Activated CD8-positive, alpha-beta memory T cell treated with anti-CD3 and anti-CD28 coated beads, Interleukin-2, amount 50 U/mL, for 1 hour (primary cell): ENCODE results near the gene DRGX.

Source experiments
- DNase-seq: peaks from one replicate; pipeline ENCODE4 v3.0.0-alpha.2; 2020; ENCODE audit errors: extremely low read depth

Gene DRGX

DNA sequence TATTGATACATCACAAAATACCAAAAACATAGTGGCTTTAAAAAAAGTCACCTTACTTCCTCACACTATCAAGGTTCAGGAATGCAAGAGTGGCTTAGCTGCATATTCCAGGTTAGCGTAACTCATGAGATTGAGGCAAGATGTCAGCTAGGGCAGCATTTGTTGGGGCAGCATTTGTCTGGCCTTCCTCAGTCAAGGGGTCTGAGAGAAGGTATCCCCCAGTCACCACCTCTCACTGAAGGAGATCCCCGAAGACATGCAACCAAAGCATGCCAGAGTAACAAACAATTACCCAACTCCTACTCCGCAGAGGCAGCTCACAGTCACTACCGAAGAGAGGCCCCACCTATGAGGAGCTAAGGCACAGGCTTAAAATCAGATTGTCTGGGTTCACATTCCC is 48.5 kb downstream of the DRGX start:
- DNase-seq = no peak

DNA sequence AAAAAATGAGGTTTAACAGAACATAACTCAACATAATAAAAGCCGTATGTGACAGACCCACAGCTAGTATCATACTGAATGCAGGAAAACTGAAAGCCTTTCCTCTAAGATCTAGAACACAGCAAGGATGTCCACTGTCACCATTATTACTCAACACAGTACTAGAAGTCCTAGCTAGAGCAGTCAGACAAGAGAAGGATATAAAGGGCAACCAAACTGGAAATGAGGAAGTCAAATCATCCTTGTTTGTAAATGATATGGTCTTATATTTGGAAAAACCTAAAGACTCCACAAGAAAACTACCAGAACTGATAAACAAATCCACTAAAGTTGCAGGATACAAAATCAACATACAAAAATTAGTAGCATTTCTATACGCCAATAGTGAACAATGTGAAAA is 51.0 kb downstream of the DRGX start:
- DNase-seq = no peak

DNA sequence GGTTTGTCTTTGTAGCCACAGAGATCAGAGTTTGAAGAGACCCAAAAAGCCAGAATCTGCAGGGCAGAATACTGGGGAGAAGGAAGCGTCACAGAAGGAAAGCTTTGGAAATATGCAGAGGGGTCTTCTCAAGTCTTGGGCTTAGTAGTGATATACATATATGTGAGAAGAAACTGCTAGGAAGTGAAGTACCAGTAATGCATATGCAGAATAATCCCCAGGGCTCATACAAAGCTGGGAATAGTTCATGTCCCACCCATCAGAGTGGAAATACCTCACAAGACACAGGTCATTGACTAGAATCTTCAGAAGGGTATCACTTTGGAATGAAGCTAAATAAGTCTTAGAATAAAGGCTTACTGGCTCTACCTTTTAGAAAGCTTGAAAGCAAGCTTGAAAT is 57.3 kb downstream of the DRGX start:
- DNase-seq = no peak

DNA sequence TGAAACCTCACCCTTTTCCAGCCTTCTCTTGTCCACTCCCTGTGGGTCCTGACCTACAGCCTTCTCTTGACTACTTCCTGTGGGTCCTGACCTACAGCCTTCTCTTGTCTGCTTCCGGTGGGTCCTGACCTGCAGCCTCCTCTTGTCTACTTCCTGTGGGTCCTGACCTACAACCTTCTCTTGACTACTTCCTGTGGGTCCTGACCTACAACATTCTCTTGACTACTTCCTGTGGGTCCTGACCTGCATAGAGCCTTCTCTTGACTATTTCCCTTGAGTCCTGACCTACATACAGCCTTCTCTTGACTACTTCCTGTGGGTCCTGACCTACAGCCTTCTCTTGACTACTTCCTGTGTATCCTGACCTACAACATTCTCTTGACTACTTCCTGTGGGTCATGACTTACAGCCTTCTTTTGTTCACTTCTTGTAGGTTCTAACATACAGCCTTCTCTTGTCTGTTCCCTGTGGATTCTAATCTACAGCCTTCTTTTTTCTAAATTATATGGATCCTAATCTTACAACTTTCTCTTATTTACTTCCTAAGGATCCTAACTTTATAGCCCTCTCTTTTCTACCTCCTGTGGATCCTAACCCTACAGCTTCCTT is 60.4 kb downstream of the DRGX start:
- DNase-seq = no peak

DNA sequence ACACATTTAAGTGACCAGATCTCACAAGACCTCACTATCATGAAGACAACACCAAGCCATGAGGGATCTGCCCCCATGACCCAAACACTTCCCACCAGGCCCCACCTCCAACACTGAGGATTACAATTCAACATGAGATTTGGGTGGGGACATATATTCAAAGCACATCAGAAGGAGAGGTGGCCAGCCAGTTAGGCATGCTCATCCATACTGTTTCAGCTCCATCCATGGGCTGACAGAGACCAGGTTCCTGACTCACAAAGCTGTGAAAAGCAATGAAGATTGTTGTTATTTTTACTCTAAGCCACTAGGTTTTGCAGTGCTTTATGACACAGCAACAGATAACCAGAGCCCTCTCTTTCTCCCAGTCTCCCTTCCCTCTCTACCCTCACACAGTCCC is 60.9 kb downstream of the DRGX start:
- DNase-seq = no peak

DNA sequence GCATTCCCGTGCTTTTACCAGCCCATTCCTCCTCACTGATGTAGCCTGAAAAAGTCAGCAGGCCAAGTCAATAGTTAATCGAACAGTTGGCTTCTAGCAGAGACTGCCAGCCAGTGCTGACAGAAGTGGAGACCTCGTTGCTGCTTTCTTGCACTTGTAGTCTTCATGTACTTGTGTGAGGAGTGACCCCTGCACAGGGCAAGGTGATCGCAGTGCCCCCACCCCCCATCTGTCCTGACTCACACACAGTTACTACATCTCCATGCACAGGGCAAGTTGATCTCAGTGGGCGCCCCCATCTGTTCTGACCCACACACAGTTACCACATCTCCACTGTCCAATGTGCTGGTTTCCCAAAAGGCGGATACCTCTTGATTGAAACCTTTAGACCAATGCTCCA is 62.7 kb downstream of the DRGX start:
- no peak for DNase-seq

DNA sequence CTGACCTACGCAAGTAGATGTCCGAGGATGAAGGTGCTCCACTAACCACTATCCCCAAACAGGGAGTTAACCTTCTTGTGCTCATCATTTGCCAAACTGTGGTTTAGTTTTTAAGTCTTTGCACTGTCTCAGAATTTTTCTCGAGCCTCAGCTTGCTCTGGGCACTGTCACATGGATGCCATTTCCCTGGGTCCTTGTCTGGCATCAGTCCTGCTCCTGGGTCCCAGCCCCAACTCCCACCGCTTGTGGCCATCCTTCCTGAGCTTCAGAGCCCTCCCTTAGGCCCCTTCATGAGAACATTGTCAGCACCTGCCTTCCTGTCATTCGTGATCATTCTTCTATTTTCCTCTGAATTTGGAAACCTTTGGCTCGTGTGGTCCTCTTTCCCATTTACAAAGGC is 63.1 kb downstream of the DRGX start:
- no peak for DNase-seq

DNA sequence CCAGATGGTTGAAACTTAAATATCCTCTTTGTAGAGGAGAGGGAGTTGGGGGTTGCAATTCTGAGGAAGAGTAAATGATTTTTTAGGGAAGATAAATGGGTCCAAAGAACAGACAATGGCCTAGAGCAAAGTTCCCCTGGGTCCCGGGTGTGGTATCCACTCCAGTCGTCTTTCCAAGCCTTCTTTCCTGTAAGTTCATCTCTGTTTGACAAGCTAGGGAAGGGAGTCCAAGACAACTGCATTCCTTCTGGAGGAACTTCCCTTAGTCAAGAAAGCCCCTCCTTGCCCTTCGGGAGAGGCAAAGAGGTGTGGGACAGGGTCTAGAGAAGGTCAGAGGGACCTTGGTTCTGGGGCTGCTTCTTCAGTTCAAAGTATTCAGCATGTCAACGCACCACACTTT is 63.6 kb downstream of the DRGX start:
- DNase-seq = no peak

DNA sequence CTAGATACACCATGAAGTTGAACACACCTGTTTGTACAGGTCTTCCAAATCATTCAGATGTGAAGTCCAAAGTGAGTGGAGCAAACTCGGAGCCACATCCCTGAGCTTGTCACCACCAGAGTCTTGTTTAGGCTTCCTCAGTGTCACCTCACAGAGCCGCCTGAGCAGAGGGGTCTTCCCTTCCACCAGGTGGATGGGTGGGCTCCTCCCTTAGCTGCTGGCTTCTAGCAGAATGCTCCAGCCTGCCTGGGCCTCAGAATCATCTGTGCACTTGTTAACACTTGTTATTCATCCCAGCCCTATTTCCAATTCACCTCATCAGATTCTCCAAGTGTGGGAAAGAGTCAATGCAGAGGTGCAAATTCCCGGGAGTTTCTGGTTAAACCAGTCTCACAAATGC is 64.5 kb downstream of the DRGX start:
- DNase-seq = no peak

DNA sequence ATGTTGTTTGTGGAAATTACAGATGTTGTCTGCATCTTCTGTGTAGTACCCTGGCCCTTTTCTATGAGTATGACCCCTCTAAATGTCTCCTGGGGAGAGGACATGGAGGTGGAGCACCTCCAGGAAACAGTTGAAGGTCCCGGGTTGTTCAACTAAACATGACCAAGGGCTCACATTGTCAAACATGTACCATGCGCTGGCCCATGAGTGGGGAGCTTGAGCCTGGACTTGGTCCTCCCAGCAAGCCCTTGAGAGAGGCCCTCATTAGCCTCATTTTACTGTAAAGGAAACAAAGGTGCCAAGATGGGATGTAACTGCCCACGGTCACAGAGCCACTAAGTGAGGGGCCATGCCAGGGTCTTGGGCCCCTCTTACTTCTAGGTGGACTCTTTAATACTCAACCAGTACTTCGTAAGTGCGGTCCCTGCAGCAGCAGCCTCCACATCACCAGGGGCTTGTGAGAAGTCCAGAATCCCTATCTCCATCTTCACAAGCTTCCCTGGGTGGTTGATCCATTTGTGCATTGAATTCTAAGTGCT is 65.7 kb downstream of the DRGX start:
- DNase-seq = no peak

DNA sequence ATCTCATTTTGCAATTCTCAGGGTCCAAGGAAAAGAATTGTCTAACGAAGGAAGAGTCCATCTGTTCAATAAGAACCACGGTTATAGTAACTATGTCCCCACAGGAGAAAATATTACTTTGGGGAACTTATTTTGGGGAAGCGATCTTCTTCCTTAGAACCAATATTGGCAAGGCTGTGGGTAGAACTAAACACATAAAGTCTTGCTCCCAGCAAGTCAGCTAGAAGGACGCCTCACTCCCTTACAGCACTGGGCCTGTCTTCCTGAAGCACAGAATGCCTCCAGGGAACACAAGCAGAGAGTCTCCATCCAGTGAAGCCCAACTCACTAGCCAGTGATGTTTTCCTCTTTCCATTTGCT is 66.8 kb downstream of the DRGX start:
- DNase-seq = no peak

DNA sequence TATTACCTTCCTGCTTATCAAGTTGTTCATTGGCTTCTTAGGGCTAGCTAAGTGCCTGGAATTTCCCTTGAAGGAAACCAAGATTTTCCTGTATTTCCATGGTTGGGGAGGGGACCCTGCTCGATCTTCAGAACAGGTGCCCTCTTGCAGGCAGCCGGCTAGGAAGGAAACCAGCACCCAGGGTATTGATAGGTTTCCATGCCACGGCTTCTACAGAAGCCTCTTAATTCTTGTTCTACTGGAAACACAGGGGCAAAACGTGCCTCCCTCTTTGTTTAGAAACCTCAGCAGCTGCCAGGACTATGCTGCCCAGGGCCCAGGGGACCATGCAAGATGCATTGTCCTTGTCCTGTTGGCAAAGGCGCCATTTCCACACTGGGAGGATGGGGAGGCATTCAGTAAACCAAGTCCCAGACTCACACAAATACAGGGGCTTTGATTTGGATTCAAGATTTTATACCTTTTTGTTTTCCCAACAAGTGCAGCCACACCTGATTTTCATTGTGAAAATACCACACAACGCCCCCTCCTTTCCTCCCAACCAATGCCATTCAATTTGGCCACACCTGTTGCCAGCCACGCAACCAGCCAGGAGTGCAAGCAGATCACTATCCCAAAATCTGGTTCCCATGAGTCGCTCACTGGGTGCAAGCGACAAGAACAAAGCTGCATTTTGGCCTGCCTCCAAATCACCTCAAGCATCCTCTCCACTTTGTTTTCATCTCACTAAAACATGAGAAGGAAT is 67.3 kb downstream of the DRGX start:
- no peak for DNase-seq

DNA sequence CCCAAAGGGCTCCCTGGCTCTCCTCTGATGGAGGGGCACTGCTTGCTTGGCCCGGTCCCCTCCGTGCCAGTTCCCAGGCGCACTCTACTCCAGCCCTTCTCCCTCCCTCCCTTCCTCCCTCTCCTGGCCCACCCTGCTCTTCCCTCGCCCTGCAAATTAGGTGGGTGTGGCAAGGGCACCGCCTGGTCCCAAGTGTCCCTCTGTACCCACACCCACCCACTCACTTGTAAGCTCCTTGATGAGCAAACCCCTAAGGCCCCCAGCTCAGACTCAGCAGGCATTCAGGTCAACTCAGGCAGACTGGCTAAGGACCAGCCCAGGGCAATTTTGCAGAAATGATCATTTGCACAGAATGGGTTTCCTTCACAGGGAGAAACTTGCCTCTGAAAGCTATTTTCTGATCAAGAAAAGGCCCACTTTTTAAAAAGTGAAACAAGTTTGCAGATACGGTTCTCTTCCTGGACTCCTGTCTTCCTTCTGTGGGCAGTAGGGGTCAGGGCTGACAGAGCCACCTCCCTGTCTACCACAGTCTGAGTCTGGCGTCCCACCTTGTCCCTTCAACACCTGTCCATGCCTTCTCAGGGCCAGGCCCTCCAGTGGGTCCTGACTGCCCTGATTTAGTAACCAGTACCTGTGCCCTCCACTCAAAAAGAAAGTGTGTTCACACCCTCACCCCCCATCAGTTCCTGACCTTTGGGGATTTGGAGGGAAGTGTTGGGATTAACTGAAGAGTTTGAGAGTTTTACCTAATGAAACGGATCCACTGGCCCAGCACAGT is 68.7 kb downstream of the DRGX start:
- no peak for DNase-seq

DNA sequence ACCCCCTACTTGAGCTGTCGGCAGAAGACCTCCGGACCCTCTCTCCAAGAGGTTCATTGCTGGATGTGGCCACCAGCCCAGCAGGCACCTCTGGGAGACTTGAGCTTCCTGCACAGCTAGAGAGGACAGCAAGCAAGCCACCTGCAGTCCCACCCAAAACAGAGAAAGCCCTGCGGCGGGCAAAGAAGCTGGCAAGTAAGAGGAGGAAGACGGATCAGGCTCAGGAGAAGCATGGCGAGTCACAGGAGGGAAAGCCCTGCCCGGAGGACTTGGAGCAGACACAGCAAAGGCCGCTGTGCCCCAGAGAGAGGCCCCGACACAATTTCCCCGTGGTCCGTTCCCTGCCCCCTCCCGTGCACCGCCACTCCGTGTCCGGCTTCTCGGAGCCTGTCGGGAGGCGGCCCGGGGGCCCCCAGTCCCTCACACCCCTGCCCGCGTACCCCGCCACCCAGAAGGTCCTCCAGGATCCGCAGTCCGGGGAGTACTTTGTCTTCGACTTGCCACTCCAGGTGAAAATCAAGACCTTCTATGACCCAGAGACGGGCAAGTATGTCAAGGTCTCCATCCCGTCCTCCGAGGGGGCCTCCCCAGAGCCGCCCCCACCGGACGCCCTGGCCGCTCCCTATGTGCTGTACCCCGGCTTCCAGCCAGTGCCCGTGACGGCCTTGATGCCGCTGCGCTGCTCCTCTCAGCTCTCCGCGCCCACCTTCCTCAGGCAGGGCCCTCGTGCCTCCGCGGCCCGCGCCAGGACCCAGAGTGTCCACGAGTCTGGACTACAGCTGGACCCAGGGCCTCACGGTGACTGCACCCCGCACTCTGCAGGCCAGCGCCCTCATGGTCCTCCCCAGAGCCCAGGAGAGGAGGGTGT is 69.7 kb downstream of the DRGX start:
- DNase-seq = no peak

DNA sequence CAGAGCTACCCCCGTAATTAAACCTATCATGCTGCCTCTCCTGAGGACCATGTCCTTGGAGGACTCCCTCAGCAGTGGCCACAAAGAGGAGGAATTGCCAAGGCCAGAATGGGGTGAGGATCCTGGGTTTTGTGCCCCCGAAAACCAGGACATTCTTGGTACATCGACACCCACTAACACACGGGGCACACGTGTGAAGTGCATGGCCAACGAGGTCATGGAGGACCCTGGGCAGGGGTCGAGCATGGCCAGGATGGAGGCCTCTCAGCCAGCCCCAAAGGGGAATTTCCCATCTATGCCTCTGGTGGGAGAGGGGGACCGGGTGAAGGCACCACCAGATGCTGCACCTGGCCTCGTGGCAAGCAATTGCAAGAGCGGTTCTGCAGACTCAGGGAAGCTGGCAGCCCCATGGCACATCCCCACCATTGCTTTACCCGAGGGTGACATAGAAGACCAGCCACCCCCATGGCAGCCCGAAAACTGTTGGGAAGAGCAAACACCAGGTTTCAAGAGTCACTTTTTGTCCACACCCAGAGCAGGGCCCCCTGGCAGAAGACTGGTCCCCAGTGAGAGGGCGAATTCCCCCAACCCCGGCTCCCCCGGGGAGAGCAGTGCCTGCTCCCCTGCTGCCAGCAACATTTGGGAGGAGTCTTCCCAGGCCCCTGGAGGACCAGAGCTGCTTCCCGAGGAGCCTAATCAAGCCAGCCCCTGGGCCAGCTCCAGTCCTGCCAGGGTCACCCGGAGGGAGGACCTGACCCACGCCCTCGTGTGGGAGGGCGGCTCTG is 70.6 kb downstream of the DRGX start:
- no peak for DNase-seq

DNA sequence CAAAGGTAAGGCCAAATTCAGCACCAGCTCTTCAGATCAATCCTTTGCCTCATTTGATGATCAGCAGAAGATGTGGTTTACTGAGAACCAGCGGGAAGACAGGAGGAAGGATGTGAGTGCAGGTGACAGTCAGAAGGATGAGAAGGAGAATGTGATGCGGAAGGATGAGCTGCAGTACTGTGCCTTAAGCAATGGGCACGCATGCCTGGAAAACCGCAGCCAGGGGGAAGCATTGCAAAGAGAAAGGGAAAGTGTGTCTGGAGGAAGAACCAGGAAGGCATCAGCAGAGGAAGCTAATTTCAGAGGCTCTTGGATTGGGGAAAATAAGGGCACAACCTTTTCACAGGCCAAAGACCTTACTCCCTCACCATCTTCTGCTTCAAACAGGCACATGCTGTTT is 71.2 kb downstream of the DRGX start:
- no peak for DNase-seq

DNA sequence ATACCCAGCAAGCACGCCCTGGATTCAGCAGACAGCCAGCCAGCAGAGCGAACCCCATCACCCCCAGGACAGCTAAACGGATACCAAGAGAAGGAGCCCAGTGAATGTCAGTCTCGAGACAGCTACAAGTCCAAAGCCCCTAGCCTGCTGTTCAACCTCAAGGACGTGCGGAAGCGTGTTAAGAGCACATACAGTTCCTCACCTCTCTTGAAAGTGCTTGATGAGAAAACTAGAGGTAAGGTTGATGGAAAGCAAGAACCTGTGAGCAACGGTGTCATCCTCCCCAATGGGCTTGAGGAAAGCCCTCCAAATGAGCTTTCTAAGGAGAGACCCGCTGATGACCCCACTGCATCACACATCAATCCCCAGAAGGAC is 72.0 kb downstream of the DRGX start:
- no peak for DNase-seq

DNA sequence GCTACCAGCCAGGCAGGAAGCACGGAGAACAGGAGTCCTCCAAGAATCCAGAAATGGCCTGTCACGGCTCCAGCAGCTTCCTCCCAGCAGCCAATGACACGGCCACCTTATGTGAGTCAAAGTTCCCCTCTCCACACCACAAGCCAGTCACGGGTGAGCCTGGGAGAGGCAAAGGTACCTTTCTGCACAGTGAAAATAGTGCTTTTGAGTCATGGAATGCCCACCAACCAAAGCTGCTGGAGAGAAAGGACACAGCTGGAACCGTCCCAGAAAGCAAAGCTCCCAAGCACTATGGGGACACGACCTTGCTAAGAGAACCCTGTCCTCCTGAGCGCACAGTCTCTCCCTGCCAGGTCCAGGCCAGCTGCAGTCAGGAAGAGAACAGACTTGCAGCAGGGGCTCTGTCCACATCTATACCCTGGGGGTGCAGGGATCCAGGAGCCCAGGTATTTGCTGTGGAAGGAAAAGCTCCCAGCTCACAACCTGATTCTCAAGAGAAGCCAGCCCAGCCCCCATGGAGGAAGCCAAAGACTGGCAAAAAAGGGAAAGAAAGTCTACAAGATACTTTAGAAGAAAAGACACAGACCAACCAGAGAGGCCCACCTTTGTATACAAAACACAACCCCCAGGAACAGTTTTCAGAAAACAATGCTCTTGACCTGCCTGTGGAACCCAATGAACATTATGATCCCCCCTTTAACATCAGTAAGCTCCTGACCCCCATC is 72.6 kb downstream of the DRGX start:
- no peak for DNase-seq

DNA sequence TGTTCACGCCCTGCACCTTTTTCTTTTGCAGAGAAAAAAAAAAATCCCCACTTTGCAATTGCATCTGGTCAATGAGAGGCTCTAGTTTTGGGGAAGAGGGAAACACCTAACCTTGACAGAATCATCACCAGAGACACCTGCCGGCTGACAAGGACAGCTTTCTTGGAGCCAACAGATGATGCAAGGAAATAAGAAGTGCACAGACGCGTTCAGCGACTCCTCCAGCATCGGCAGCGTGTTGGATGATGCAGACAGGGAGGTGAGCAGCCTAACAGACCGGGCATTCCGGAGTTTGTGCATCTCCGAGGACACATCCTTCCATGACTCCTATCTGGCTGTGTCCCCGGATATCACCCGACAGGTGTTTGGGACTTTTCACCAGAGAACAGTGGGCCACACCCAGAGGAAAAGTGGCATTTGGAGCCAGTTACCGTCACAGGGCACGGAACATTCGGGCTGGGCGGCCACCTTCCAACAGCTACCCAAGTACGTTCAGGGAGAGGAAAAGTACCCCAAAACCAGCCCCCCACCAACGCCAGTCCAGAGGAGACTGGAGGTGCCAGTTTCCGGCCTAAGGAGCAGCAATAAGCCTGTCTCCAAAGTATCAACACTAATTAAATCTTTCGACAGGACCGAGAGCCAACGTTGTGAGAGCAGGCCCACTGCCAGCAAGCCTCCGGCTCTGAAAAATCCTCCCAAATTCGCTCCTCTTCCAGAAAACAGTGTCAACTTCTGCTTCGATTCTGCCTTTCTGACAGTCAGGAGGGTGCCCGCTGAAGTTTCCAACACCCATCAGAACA is 73.3 kb downstream of the DRGX start:
- DNase-seq = no peak

DNA sequence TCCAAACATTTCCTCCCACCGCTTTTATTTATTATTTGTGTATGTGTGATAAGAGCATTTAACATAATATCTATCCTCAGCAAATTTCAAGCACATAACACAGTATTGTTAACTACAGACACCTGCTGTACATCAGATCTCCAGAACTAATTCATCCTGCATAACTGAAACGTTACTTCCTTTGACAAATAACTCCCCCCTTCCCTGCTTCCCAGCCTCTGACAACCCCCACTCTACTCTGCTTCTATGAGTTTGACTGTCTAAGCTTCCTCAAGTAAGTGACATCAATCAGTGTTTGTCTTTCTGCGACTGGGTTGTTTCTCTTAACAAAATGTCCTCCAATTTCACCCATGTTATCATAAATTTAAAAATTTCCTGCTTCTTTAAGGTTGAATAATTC is 74.9 kb downstream of the DRGX start:
- DNase-seq = no peak
